ENCODE results near the gene TPP1.

The TPP1 gene

DNA sequence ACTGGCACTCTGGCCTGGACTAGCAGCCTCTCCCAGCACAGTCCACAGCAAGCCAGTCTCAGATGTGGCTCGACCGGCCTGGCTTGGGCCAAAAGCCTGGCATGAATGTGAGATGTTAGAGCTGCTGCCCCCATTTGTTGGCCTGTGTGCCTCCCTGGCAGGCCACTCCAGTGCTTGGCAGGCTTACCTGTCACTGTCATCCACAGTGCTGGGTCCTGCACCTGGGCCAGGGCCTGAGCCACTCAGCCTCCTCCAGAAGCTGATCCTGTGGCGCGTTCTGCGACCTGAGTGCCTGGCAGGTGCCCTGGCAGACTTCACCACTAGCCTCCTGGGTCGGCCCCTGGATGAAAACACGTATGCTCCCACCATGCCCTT is 51.9 kb downstream of the TPP1 start:
- TF ChIP-seq, protein P1, sequence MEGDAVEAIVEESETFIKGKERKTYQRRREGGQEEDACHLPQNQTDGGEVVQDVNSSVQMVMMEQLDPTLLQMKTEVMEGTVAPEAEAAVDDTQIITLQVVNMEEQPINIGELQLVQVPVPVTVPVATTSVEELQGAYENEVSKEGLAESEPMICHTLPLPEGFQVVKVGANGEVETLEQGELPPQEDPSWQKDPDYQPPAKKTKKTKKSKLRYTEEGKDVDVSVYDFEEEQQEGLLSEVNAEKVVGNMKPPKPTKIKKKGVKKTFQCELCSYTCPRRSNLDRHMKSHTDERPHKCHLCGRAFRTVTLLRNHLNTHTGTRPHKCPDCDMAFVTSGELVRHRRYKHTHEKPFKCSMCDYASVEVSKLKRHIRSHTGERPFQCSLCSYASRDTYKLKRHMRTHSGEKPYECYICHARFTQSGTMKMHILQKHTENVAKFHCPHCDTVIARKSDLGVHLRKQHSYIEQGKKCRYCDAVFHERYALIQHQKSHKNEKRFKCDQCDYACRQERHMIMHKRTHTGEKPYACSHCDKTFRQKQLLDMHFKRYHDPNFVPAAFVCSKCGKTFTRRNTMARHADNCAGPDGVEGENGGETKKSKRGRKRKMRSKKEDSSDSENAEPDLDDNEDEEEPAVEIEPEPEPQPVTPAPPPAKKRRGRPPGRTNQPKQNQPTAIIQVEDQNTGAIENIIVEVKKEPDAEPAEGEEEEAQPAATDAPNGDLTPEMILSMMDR (conservative IDR thresholded peaks at IDR 0.05; ENCODE audit: low read depth): no peak
- ChIA-PET CTCF (no interaction called here), POLR2A (ENCODE audit: low non-redundant PET) (no interaction called here)
- H3K27ac ChIP-seq: no peak overlapping the region
- DNase-seq (ENCODE audit: low spot score): no peak

DNA sequence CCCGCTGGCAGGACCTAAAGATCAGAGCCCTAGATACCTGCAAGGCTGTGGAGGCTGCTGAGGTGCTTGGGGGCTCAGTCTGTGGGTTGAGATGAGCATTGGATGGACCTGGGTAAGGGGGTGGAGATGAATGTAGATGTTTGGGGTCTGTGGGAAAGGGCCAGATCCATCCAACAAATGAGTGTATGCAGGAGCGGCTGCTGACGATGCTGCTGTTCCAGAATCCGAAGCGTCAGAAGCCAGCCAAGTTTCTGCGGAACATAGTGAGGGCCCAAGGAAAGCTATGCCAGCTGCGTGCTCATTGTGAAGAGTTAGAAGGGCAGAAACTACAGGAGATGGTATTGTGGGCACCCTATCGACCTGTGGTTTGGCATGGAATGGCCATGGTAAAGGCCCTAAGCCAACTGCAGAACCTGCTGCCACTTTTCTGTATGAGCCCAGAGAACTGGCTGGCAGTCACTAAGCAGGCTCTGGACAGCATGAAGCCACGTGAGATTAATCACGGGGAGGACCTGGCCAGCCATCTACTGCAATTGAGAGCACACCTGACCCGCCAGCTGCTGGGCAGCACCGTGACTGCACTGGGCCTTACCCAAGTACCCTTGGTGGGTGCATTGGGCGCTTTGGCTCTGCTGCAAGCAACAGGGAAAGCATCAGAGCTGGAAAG is 52.4 kb downstream of the TPP1 start:
- DNase-seq (ENCODE audit: low spot score): no peak
- H3K27ac ChIP-seq: no peak overlapping the region
- CTCF ChIA-PET: no interaction called here
- POLR2A ChIA-PET (ENCODE audit: low non-redundant PET): no interaction called here
- TF ChIP-seq, protein P1 (conservative IDR thresholded peaks at IDR 0.05; ENCODE audit: low read depth): no peak

DNA sequence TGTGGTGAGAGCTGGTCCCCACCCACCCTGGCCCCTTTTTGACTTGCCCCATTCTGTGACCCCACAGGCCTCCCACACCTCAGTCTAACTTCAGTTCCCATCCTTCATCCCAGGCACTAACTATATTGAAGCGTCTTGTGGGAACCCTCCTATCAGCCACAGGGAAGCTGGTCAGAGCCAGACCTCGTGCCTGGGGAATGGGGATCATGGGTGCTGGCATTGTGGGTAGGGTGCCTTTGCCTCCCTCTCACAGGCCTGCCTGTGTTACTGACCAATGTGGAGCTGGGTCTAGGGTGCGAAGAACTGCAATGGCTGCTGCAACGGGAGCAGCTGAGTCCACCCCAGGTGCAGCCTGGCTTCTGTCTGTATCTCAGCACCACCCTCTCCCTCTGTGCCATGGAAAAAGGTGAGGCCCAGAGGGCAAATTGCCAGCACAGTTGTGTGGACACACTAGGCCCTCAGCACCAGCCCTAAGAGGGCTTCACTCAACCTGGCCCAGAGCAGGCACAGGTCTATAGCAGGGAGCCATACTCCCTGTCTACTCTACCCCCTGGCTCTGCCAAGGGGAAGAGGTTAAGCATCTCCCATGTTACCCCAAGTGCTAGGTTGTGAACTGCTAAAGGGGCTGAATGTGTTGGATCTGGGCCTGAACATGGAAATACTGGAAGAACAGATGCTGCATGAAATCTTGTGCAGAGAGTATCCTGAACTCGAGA is 53.1 kb downstream of the TPP1 start:
- POLR2A ChIA-PET (ENCODE audit: low non-redundant PET): no interaction called here
- TF ChIP-seq, protein P1 (conservative IDR thresholded peaks at IDR 0.05; ENCODE audit: low read depth): no peak
- no peak for DNase-seq (ENCODE audit: low spot score)
- CTCF ChIA-PET: interaction anchor here (0.5 kb wide), 1 partner anchor 17 kb away, joined by 3 read pairs; no protein-coding TSS in a partner anchor
- H3K27ac ChIP-seq: no peak overlapping the region

DNA sequence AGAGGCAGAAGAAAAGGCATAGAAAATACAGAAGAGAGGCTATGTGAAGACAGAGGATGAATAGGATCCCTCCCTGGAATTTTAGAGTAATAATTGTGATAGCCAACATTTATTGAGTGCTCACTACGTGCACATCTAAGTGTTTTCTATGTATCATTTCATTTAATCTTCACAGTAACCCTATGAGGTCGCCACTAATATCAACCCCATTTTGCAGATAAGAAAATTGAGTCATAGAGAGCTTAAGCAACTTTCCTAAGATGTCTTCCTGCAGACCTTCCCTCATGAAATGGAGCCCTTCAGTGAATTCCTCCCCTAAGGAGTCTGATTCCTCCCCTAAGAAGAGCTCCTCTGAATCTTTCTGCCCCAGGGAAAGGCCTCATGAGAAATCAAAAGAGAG is 53.9 kb downstream of the TPP1 start:
- TF ChIP-seq, protein P1 (conservative IDR thresholded peaks at IDR 0.05; ENCODE audit: low read depth): no peak
- no peak for DNase-seq (ENCODE audit: low spot score)
- no peak overlapping the region for H3K27ac ChIP-seq
- ChIA-PET CTCF (no interaction called here), POLR2A (ENCODE audit: low non-redundant PET) (no interaction called here)

DNA sequence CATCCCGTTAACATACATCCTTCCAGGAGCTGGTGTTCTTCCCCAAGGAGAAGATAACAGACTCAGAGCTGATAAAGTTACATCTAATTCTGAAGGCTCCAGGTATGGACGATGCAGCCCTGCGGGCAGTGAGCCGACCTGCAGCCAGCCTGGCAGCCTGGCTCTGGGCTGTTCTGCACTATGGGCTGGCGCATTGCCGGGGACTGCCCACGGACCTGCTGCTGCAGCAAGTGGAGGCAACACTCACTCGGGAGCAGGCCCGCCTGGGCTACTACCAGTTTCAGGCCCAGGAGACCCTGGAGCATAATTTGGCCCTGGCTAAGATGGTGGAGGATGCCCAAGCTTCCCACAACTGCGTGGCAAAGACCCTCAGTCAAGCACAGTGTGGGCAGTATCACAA is 55.6 kb downstream of the TPP1 start:
- CTCF ChIA-PET: interaction anchor here (1.3 kb wide), 1 partner anchor 33 kb away, joined by 3 read pairs; no protein-coding TSS in a partner anchor
- H3K27ac ChIP-seq: no peak overlapping the region
- POLR2A ChIA-PET (ENCODE audit: low non-redundant PET): no interaction called here
- no peak for DNase-seq (ENCODE audit: low spot score)
- TF ChIP-seq, protein P1 (conservative IDR thresholded peaks at IDR 0.05; ENCODE audit: low read depth): no peak

DNA sequence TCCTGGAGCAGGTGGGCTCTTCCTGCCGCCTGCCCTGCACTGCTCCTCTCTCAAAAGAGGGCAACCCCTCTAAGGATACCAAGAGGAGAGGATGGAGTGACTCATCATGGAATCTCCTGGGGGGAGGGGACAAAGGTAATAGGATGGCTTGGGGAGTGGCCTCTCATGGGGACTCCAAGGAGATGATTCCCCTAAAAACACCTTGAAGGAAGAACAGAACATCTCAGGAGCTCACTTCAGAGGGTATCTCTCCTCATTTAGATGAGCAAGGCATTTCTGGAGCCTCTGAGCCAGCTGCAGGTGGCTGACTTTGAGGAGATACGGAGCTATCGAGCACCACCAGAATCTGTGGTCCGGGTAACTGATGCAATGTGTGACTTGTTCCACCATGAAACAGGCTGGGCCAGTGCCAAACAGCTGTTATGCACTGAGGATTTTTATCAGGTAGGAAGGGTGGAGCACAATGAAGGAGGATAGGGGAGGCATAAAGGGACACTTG is 56.1 kb downstream of the TPP1 start:
- ChIA-PET CTCF (interaction anchor here (1.3 kb wide), 1 partner anchor 32 kb away, joined by 3 read pairs; no protein-coding TSS in a partner anchor), POLR2A (ENCODE audit: low non-redundant PET) (no interaction called here)
- H3K27ac ChIP-seq: no peak overlapping the region
- no peak for DNase-seq (ENCODE audit: low spot score)
- TF ChIP-seq, protein P1 (conservative IDR thresholded peaks at IDR 0.05; ENCODE audit: low read depth): no peak

All from RWPE1 (cell line).